Measurements from ENCODE around the gene SIRPB1. TPM values are rescaled to one million over a fixed set of nuclear protein-coding genes. Genes with fewer than 3 reads are reported as not detected.

The SIRPB1 gene
- total RNA-seq, 1 experiment from 2014 or later, result 7.6 TPM

GRCh38 chr20:1628621-1629020, 8.8 kb upstream of the SIRPB1 start:
- no peaks in the 10 kb centered on the region for H3K9me2 ChIP-seq (ENCODE audit: insufficient read depth)
- CTCF ChIA-PET, result no interaction called here
- TF ChIP-seq, protein P1, sequence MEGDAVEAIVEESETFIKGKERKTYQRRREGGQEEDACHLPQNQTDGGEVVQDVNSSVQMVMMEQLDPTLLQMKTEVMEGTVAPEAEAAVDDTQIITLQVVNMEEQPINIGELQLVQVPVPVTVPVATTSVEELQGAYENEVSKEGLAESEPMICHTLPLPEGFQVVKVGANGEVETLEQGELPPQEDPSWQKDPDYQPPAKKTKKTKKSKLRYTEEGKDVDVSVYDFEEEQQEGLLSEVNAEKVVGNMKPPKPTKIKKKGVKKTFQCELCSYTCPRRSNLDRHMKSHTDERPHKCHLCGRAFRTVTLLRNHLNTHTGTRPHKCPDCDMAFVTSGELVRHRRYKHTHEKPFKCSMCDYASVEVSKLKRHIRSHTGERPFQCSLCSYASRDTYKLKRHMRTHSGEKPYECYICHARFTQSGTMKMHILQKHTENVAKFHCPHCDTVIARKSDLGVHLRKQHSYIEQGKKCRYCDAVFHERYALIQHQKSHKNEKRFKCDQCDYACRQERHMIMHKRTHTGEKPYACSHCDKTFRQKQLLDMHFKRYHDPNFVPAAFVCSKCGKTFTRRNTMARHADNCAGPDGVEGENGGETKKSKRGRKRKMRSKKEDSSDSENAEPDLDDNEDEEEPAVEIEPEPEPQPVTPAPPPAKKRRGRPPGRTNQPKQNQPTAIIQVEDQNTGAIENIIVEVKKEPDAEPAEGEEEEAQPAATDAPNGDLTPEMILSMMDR (conservative IDR thresholded peaks at IDR 0.05), result no peak
- TF ChIP-seq EZH2 (IDR thresholded peaks at IDR 0.05; ENCODE audit: low read depth), result no peak
- no TSS peak for BruUV-seq (replicated peaks)
- H3K36me3 ChIP-seq (ENCODE audit: low read depth), result no peaks in the 10 kb centered on the region
- 0 out of 2 replicates have a peak, but pooled peaks cover 4% of the 10 kb centered on the region for H3K9me3 ChIP-seq (ENCODE audit: insufficient read depth, low read depth)
- POLR2A ChIA-PET (ENCODE audit: unreplicated experiment), result no interaction called here
- no peak for DNase-seq
- H3K4me1 ChIP-seq (replicated peaks; ENCODE audit: insufficient read depth), result peaks cover 54% of the 10 kb centered on the region
- H2AFZ ChIP-seq, result no peak overlapping the region
- H4K20me1 ChIP-seq (ENCODE audit: insufficient read depth), result no peaks in the 10 kb centered on the region
- no peak overlapping the region for H3K4me2 ChIP-seq
- H3K27me3 ChIP-seq (ENCODE audit: insufficient read depth, low read depth), result no peaks in the 10 kb centered on the region
- no peaks in the 10 kb centered on the region for H3K79me2 ChIP-seq (ENCODE audit: low read depth)
- H3K27ac ChIP-seq, result no peak overlapping the region
- H3F3A ChIP-seq (ENCODE audit: insufficient read depth, low read depth), result peaks cover 34% of the 10 kb centered on the region
- intact Hi-C loops (cut with micrococcal nuclease; ENCODE audit: unreplicated experiment), result no loop called here
- H3K4me3 ChIP-seq, result no peak overlapping the region

GRCh38 chr20:1627200-1627550, 7.4 kb upstream of the SIRPB1 start:
- H3K27ac ChIP-seq, result no peak overlapping the region

DNA sequence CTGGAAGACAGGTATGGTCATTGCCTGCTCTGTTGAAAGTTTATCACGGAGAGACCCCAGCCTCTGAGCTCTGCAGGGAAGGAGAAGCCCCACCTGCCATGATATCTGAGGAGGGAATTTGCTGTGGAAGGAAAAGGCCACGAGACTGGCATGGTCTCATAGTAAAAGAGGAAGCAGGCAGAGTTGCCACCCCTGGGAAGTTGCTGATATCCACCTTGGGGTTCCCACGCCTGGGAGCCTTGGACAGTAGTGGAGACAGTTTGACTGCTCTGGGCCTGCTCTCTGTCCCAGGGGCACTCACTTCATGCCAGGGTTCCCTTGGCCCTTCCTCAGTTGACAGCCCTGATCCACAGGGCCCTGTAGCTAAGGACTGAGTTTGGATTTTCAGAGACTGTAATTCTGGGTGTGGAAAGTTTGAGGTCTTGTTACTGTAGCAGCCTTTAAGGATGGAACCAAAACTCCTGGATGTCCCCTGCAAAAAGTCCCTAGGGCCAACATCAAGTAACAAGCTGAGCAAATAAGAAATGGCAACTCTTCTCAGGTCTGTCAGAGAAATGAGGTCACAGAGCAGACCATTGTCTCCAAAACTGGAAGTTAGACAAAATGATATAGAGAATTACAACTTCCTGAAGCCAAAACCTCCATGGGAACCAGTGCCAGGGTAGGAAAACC, 6.9 kb upstream of the SIRPB1 start:
- Histone ChIP-seq H4K20me1 (ENCODE audit: insufficient read depth) (no peaks in the 10 kb centered on the region), H2AFZ (0 out of 2 replicates have a peak overlapping the region, but pooled peaks have one; percentile 58), H3K4me1 (replicated peaks; ENCODE audit: insufficient read depth) (peaks cover 43% of the 10 kb centered on the region), H3K4me2 (no peak overlapping the region), H3K27me3 (ENCODE audit: insufficient read depth, low read depth) (no peaks in the 10 kb centered on the region), H3F3A (ENCODE audit: insufficient read depth, low read depth) (peaks cover 18% of the 10 kb centered on the region), H3K79me2 (ENCODE audit: low read depth) (no peaks in the 10 kb centered on the region), H3K27ac (no peak overlapping the region), H3K4me3 (no peak overlapping the region), H3K9me2 (ENCODE audit: insufficient read depth) (no peaks in the 10 kb centered on the region), H3K36me3 (ENCODE audit: low read depth) (no peaks in the 10 kb centered on the region), H3K9me3 (ENCODE audit: insufficient read depth, low read depth) (no peaks in the 10 kb centered on the region; the same call in 1 of the 2 replicates)
- POLR2A ChIA-PET (ENCODE audit: unreplicated experiment), result interaction anchor here (0.7 kb wide), 1 partner anchor 310 kb away, joined by 3 read pairs; no protein-coding TSS in a partner anchor
- DNase-seq, result no peak
- CTCF ChIA-PET, result interaction anchor here (0.7 kb wide), 1 partner anchor 160 kb away, joined by 4 read pairs; the partner anchor contains the start of gene NSFL1C
- intact Hi-C loops (cut with micrococcal nuclease; ENCODE audit: unreplicated experiment), result no loop called here
- no TSS peak for BruUV-seq (replicated peaks)
- TF ChIP-seq, protein P1 (conservative IDR thresholded peaks at IDR 0.05), result no peak
- no peak for TF ChIP-seq EZH2 (IDR thresholded peaks at IDR 0.05; ENCODE audit: low read depth)

More at GRCh38 chr20:1627200-1627550, 7.4 kb upstream of the SIRPB1 start:
- DNase-seq, result no peak
- Histone ChIP-seq H2AFZ (no peak overlapping the region), H3K79me2 (ENCODE audit: low read depth) (no peaks in the 10 kb centered on the region), H4K20me1 (ENCODE audit: insufficient read depth) (no peaks in the 10 kb centered on the region), H3K27me3 (ENCODE audit: insufficient read depth, low read depth) (no peaks in the 10 kb centered on the region), H3K4me2 (no peak overlapping the region), H3K9me3 (ENCODE audit: insufficient read depth, low read depth) (no peaks in the 10 kb centered on the region), H3K36me3 (ENCODE audit: low read depth) (no peaks in the 10 kb centered on the region), H3F3A (ENCODE audit: insufficient read depth, low read depth) (peaks cover 23% of the 10 kb centered on the region), H3K9me2 (ENCODE audit: insufficient read depth) (no peaks in the 10 kb centered on the region), H3K4me1 (replicated peaks; ENCODE audit: insufficient read depth) (peaks cover 47% of the 10 kb centered on the region), H3K4me3 (no peak overlapping the region)
- ChIA-PET CTCF (interaction anchor here (0.7 kb wide), 1 partner anchor 160 kb away, joined by 4 read pairs; the partner anchor contains the start of gene NSFL1C), POLR2A (ENCODE audit: unreplicated experiment) (interaction anchor here (0.7 kb wide), 1 partner anchor 311 kb away, joined by 3 read pairs; no protein-coding TSS in a partner anchor)
- no peak for TF ChIP-seq EZH2 (IDR thresholded peaks at IDR 0.05; ENCODE audit: low read depth)
- TF ChIP-seq, protein P1 (conservative IDR thresholded peaks at IDR 0.05), result no peak
- intact Hi-C loops (cut with micrococcal nuclease; ENCODE audit: unreplicated experiment), result no loop called here
- BruUV-seq (replicated peaks), result no TSS peak

Measured in PC-9 (cell line).